Measurements from ENCODE around the gene ANO7.

The ANO7 gene

DNA sequence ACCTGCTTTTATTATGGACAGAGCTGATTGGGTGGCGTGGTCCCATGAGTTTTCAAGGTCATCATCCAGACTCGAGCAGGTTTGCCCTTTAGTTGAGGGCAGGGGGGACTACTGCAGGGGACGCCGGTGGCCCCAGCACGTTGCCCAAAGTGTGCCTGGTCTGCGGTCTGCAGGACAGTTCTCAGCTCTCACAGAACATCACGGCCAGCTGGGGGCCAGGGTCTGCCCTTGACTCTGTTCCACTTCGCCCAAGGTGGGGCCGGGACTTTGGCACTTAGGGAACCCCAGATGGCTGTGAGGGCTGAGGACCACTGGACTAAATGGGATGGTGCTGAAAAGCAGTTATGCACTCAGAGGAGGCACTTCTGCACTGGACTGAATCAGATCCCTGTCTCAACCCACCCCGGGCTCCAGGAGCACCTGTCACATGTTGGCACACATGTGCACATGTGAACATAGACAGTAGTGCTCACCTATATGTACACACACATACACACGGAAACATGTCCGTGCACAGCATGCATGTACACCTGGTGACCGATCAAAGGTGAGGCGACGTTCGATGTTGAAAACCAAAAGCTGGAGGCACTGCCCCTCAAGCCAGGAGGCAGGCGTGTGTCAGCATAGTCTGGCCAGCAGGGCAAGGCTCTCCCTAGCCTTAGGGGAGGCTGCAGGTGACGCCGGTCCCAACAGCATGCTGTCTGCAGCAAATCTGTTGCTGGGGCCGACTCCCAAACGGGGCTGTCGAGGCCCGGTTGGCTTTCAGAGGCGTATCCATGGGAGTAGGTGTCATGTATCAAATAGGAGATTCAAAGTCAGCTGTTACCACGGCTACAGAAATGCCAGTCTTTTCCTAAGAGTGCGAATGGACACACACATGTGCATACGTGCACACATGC is 10.2 kb downstream of the ANO7 start:
- DNase-seq (ENCODE audit: low spot score) = no peak
- TF ChIP-seq, protein P1, sequence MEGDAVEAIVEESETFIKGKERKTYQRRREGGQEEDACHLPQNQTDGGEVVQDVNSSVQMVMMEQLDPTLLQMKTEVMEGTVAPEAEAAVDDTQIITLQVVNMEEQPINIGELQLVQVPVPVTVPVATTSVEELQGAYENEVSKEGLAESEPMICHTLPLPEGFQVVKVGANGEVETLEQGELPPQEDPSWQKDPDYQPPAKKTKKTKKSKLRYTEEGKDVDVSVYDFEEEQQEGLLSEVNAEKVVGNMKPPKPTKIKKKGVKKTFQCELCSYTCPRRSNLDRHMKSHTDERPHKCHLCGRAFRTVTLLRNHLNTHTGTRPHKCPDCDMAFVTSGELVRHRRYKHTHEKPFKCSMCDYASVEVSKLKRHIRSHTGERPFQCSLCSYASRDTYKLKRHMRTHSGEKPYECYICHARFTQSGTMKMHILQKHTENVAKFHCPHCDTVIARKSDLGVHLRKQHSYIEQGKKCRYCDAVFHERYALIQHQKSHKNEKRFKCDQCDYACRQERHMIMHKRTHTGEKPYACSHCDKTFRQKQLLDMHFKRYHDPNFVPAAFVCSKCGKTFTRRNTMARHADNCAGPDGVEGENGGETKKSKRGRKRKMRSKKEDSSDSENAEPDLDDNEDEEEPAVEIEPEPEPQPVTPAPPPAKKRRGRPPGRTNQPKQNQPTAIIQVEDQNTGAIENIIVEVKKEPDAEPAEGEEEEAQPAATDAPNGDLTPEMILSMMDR (IDR thresholded peaks at IDR 0.05) = no peak
- Histone ChIP-seq H3K4me3 (no peak overlapping the region), H3K27ac (no peak overlapping the region)

DNA sequence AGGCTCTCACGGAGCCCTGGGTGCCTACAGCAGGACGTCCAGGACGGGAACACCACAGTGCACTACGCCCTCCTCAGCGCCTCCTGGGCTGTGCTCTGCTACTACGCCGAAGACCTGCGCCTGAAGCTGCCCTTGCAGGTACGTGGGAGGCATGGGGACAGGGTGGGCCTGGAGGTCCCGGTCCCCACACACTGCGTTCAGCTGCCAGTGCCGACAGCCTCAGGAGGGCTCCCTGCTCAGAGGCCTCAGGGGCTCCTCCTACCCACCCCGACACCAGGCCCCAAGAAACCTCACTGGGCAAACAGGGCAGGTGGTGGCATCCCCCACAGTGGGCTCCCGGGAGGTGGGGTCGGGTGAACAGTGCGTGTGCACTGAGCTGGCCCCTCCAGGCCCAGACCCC is 10.8 kb downstream of the ANO7 start:
- TF ChIP-seq, protein P1 (IDR thresholded peaks at IDR 0.05) = no peak
- DNase-seq (ENCODE audit: low spot score) = no peak
- Histone ChIP-seq H3K27ac (no peak overlapping the region), H3K4me3 (no peak overlapping the region)

DNA sequence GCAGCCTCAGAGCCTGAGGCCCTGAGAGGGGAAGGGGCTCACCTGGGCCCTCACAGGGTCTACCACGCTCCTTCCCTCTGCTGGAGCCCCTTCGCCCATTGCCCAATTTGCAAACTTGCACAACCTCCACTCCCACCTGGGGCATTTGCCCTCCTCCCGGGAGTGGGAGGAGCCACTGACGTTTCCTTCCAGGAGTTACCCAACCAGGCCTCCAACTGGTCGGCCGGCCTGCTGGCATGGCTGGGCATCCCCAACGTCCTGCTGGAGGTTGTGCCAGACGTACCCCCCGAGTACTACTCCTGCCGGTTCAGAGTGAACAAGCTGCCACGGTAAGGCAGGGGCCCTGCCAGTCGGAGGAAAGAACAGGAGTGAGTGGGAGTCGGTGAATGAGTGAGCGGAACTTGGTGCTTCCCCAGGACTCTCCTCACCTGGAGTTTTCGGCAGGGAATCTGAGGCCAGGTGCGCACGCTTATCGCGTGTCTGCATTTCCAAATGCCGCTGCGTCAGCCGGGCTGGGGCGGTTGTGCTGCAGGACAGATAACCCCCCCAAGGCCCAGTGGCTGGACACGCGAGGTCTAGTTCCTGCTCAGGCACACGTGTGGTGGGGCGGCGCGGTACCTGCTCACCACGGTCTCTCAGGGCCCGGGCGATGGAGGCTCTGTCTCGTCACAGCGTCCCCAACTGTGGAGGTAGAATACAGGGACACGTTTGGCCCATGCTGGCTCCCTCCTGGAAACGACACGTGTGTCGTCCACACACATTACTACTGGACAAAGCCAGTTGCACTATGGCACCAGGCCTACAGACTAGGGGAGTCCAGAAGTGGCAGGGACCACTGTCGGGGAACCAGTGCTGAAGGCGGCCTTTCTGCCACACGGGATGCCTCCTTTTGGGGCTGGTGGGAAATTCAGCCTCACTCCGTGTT is 11.7 kb downstream of the ANO7 start:
- DNase-seq (ENCODE audit: low spot score) = no peak
- TF ChIP-seq, protein P1 (IDR thresholded peaks at IDR 0.05) = no peak
- H3K4me3 ChIP-seq = no peak overlapping the region
- H3K27ac ChIP-seq = no peak overlapping the region

DNA sequence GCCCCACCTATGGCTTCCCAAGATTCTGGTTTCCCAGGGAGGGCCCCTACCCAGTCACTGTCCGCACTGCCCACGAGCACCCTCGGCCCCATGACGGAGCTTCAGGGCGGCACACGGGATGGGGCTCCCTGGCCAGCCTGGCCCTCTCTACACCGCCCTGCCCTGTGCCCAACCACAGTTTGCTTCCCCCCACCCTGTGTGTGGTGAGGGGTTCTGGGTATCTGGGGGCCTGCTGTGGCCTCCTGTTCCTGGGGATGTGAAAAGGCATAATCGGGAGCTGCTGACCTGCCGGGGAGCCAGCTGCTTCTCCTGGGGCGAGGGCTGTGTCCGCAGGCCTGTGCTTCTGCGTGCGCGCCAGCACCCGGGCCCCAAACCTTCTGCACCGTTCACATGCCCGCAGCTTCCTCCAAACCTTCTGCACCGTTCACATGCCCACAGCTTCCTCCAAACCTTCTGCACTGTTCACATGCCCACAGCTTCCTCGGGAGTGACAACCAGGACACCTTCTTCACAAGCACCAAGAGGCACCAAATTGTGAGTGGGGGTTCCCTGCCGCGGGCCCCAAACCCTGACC is 12.4 kb downstream of the ANO7 start:
- DNase-seq (ENCODE audit: low spot score) = no peak
- no peak overlapping the region for H3K27ac ChIP-seq
- no peak overlapping the region for H3K4me3 ChIP-seq
- TF ChIP-seq, protein P1 (IDR thresholded peaks at IDR 0.05) = no peak

DNA sequence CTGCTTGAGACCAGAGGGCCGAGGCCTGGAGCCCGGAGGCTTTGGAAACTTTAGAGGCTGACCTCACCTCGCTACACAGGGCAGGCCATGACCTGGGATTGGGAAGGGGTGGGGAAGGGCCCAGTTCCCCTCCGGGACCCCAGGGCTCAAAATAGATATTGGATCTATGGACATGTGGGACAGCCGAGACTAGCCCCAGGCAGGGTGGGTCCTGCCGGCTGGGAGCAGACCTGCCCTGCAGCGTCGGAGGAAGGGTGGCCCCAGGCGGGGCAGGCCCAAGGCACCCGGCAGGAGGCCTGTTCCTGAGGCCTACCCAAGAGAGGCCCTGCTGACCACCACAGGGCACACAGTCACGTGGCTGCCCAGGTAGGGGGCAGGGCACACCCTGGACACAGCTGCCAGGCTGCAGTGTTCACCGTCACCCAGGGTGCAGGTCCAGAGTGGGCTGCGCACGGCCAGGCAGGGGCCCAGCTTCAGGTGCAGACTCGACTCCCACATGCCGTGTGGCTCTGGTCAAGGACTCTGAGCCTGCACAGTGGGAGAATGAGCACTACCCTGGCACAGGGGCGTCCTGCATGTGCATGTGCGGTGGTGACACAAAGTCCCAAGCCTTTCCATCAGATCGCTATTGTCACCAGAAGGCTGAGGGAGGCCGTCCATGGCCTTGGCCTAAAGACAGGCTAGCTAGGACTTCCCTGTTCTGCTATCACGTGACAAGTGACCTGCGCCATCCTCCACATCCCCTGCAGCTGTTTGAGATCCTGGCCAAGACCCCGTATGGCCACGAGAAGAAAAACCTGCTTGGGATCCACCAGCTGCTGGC is 13.2 kb downstream of the ANO7 start:
- H3K4me3 ChIP-seq = no peak overlapping the region
- DNase-seq (ENCODE audit: low spot score) = no peak
- TF ChIP-seq, protein P1 (IDR thresholded peaks at IDR 0.05) = no peak
- H3K27ac ChIP-seq = no peak overlapping the region

DNA sequence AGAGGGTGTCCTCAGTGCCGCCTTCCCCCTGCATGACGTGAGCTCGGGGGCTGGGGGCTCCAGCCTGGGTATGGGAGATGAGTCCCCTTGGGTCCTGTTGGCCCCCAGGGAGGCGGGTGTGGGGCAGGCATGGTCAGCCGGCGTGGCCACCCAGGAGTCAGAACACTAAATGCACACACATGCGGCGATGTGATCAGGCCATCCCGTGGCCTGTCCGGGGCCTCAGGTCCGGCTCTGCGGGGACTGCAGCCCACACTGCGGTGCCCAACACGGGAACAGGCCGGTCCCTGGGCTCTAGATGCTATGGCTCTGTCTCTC is 13.8 kb downstream of the ANO7 start:
- no peak for DNase-seq (ENCODE audit: low spot score)
- TF ChIP-seq, protein P1 (IDR thresholded peaks at IDR 0.05) = no peak
- H3K27ac ChIP-seq = no peak overlapping the region
- no peak overlapping the region for H3K4me3 ChIP-seq

All from coronary artery (tissue), 2 donors.